GM19351 (cell line): ENCODE results near the gene AANAT.

ENCODE experiments used
- ATAC-seq: cut with Tn5 transposase; IDR thresholded peaks from one replicate; pipeline ENCODE4 v1.9.1; 2021; ENCODE audit warnings: mild to moderate bottlenecking, moderate library complexity; ENCODE audit not compliant: unreplicated experiment

Gene AANAT

DNA sequence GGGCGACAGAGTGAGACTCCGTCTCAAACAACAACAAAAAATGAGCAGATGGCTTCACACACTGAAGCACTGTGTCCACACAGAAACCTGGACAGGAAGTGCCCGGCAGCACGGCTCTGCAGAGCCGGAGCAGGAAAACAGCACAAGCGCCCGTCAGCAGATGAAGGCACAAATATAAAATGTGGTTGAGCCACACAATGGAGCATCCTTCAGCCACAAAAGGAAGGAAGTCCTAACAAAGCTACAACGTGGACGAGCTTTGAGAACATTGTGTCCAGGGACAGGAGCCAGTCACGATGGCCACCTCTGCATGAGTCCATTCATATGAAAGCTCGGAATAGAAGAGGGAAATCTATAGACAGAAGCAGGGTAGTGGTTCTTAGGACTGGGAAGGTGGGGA lies 18.2 kb downstream of the AANAT start:
- no peak for ATAC-seq

DNA sequence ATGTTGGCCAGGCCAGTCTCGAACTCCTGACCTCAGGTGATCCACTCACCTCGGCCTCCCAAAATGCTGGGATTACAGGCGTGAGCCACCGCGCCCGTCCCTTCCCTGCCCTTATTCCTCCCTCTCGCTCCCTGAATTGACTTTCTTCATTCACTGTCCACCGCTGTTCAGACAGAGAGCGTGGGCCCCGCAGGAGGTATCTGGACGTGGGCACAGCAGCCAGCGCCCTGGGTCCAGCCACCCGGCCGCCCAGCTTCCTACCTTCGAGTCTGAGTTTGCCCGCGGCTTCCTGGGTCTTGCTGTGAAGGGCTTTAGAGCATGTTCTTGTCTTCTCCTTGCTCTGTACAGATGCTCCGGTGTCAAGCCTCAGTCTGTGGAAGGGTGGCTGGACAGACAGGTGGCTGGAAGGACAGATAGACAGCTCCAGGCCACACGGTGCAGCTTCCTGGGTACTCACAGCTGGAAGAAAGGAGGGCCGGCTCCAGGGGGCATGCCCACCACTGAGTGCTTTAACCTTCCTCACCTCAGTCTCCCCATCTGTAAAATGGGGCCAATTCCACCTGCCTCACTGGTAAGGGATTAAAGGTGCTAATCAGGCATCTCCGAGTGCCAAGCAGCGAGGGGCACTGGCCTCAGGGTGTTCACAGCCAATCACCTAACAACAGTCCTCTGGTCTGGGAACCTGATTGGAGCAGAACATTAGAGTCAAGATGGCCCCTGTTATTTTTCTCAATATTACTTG lies 20.2 kb downstream of the AANAT start:
- no peak for ATAC-seq

DNA sequence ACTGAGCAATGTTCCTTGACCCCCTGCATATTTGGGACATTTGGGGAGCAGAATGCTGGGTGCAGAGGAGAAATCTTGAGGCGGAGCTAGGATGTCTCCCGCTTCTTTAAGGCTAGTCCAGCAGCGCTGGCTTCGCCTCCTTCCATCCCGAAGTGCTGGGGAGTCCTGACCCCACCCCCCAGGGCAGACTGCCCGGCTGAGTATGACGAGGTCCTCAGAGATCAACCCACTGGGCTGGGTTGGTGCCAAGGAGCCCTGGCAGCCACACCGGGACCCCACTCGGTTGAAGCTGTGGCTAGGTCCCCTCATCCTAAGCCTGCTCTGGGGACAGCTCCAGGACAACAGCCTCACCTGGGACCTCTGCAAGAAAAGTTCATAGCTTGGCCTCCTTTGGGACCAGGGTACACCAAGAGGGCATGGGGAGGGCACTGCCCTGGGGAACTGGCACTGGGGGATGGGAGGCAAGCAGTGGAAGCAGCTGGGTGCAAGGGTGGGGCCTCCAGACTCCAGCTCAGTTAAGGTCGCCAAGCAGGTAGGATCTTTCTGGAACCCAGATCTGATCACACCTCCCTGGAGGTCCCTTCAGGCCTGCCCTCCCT lies 22.8 kb downstream of the AANAT start:
- ATAC-seq: no peak

DNA sequence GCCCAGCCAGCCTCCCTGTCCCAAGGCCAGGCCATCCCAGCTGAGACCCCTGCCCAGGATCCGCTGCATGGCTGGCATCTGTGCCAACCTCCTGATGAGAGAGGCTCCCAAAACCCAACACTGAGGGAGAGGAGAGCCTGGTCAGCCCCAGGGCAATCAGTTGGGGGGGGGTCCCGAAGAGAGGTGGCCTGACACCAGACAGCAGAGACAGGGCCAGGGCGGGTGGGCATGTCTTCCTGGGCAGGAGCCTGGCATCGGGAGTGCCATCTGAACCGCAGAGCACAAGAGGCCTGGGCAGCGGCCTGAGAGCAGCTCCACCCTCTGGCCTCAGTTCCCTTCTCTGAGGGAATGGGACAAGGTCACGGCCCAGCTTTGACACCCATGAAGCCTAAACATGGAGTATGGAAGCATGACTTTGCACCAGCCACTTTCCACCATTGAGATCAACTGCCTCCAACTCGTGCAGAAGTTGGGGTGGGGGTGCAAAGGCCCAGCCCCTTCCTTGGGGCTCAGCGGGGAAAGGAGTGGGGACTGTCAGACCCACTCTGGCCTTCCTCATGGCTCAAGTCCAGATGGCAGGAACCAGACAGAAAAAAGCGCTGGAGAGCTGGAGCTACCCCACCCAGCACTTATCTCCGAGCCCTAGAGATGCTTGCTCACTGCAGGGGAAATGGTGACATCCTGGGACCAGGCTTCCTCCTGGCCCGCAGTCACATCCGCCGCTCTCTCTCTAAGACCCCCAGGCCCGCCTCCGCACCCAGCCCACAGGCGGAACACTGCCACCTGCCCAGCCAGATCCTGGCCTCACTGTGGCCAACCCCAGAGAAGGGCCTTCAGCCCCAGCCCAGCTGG lies 24.1 kb downstream of the AANAT start:
- peak; percentile 5 for ATAC-seq

GRCh38 chr17:76492123-76492988 lies 25.0 kb downstream of the AANAT start:
- peak; percentile 49 for ATAC-seq

DNA sequence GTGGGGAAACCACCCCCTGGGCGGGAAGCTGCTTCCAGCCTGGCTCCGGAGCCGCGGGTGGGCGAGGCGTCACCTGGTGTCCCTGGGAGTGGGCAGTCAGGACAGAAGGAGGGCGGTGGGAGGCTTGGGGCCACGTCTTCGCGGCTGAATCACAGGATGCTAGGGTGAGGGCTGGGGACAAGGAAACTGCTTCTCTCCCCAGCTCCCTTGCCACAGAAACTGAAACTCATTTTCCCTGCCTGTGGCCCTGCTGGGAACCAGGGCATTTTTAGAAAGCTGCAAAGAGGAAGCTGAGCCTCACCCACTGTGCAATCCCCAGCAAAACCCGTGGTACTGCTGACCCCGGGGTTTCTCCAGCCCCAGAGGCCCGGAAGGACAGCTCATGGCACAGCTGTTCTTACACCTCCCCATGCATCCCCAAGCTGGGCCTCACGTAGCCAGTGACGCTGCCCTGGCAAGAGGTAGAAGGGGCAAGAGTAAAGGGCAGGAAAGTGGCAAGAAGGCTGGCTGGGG lies 25.6 kb downstream of the AANAT start:
- peak; percentile 37 for ATAC-seq

DNA sequence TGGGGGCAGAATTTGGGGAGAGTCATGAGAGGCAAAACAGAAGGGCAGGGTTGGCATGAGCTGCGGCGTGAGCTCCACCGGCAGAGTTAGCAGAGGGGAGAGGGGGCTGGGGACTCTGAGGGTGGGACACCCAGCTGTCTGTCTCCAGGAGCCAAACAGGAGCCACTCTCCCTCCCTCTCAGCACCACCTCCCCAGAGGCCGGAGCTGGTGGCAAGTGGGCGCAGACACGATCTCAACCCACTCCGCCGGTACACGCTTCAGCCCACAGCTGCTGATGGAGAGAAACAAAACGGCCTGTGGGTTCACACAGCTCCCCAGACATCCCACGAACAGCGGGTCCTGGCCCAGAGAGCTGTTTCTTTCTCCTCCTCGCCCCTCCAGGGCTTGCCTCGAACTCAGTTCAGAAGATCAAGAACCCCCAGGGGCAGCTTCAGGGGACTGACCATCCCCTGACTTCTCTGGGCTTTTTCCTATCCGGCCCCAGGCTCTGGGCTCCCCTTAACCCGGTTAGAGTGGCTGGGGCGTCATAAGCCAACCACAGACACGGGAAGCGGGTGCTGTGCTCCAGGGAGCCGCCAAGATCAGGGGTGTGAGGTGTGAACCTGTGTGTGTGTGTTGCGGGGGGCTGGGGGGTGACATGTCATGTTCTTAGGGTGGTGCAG lies 26.2 kb downstream of the AANAT start:
- no peak for ATAC-seq

GRCh38 chr17:76495663-76496400 lies 28.4 kb downstream of the AANAT start:
- no peak for ATAC-seq

DNA sequence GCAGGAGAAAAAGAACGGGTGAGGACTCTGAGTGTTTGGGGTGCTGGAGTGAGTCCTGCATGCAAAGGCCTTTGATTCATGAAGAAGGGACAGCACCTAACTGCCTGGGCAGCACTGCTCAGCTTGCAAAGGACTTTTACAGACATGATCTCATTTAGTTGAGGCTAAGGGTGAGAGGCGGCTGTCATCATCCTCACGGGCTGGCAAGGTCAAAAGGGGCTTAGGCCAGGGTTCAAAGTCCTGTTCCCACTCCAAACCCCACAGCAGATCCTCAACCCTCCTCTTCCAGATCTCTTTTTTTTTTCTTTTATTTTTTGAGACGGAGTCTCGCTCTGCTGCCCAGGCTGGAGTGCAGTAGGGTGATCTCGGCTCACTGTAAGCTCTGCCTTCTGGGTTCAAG lies 29.1 kb downstream of the AANAT start:
- ATAC-seq: no peak

DNA sequence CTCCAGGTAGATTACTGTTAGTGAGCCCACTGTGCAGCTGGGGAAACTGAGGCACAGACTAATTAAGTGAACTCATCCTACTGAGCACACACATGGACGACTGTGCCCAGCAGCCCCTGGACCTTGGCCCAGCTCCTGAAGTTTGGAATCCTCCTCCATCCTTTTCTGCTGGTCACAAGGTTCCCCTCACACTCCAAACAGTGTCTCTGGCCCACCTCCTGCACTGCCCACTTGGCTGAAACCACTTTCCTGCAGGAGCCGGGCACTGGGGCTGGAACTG lies 30.2 kb downstream of the AANAT start:
- ATAC-seq: no peak

DNA sequence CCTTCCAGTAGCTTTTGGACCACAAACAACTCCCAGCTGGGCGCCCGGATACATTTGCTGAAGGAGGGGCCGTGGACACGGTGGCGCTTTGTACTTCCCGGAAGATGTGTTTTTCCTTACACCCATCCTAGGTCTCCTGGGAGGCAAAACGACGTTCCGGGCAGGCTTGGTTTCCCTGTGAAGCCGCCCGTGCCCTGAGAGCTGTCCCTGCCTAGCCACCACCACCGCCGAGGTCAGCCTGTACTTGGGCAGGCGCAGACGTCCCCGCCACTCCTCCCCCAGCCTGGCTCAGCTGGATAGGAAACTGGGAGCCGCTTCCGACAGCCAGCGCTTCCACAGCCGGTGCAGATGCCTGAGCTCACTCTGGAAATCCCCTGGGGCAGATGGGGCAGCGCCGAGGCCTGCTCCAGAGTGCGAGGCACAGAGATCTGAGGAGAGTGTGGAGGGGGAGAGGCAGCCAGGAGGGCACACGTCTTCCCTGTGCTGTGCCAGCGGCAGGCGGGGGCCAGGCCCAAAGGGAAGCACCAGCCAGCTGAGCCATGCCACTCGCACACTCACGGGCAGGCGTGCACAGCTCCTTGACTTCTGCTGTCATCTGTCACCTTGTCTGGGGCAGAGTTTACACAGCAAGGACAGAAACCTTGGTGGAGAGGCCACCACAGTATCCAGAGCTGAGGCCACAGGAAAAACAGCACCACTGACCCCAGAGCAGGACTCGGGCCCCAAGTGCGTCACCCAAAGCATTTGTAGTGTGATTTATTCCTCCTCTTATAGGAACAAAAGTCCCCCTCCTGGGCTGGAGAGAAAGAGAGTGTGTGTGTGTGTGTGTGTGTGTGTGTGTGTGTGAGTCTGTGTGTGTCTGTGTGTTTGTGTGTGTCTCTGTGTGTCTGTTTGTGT lies 30.8 kb downstream of the AANAT start:
- ATAC-seq: no peak

DNA sequence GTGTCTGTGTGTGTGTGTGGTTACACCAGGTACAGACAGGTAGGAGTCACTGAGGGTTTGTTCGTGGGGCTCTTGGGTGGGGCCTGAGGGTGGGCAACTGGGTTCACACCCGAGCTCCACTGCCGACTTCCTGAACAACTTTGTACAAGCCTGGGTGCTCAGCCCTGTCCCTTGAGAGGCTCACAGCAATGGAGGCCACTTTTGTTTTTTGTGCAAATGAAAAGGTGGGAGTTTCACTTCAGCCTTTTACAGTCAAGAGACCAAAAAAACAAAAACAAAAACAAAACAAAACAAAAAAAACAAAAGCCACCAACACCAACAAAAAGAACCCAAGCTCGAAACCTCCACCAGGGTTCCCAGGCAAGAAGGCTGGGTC lies 31.5 kb downstream of the AANAT start:
- ATAC-seq: no peak

- no peak for ATAC-seq
Measured at GRCh38 chr17:76499267-76499667, 31.9 kb downstream of the AANAT start.

- no peak for ATAC-seq
Measured at GRCh38 chr17:76500074-76500746, 32.8 kb downstream of the AANAT start.

- peak; percentile 22 for ATAC-seq
Measured at GRCh38 chr17:76500747-76501017, 33.3 kb downstream of the AANAT start.

DNA sequence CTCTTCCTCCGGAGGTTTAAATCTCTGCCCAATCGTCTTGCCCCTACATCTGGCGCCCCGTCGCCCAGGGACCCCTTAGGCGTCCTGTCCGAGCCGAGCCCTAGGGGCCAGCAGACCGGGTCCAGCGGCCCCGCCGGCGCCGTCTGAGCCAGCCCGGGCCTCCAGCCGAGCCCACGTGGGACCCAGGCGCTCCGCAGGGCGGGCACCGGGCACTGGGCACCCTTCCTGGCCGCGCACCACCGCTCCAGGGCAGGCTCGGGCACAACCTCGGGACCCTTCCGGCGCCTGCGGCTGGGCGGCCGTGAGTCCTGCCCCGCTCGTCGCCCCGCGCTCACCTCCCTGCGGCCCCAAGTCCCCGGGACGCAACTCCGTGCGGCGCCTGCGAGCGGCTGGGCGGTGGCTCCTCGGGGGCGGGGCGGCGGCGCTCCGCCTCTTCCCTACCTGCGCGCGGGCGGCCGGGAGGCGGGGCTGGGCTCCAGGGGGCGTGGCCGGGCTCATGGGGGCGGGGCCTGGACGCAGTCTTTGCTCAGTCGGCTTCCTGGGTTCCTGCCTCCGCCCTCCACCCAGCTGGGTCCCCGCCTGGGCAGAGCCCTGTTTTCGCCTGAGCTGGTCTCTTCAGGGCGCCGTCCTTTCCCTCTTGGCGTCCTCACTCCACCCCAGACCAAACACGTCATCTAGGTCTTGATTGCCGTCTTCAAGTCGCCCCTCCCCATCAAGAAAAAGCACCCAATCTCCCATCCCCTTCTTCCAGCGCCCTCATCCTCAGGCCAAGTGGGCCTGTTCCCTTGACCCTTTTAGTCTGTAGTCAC lies 33.8 kb downstream of the AANAT start, which contains the start of gene RHBDF2:
Gene RHBDF2, minus strand, starts transcription at position 406 of the 809 bp plus-strand sequence. CDS start 19,899 bp downstream, outside the sequence.
- ATAC-seq: peak; percentile 73

DNA sequence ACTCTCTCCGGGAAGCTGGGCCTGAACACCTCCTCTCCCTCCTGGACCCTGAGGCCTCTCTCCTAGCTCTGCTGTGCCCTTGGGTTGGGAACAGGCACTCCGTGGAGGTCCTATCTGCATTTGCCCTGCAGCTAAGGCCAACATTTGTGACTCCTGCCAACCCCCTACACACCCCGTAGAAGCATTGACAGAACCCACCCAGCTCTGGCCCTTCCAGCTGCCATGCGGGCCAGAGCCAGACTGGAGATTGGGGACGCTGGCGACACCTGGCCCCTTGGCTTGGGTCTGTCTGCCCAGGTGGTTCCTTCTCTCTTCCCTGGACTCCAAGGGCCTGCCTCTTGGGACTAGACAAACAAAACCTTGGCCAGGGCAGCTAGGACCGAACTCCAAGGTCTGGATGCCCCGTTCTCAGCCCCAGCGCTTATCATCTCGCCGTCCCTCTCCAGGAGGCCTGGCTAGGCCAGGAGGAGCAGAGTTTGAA lies 34.5 kb downstream of the AANAT start:
- no peak for ATAC-seq
